Upper lobe of left lung (tissue), 6 donors: ENCODE measurements around the gene UBE2D4. TPM values are rescaled to one million over a fixed set of nuclear protein-coding genes. Genes with fewer than 3 reads are reported as not detected.

Experiments used
- ATAC-seq, 2 donors: fragments of 200-7000 bp; cut with Tn5 transposase; one replicate each; pipeline ENCODE4 v1.9.1; 2022; ENCODE audit warnings: mild to moderate bottlenecking in 2 of 2, moderate library complexity in 2 of 2; ENCODE audit not compliant: low FRiP score in 2 of 2
- DNase-seq, 2 donors: peaks; one replicate each; pipeline ENCODE4 v3.0.0-alpha.2; 2019 to 2020
- H3K27ac ChIP-seq, 4 donors: fragments of 200-600 bp; sonication (generic); one replicate each; pipeline ENCODE4 v1.5.1; 2016 to 2019
- H3K27me3 ChIP-seq, 4 donors: fragments of 200-600 bp; sonication (generic); one replicate each; pipeline ENCODE4 v1.5.1; 2017 to 2019
- H3K36me3 ChIP-seq, 4 donors: fragments of 200-600 bp; sonication (generic); one replicate each; pipeline ENCODE4 v1.5.1; 2016 to 2019
- H3K4me1 ChIP-seq, 4 donors: fragments of 200-600 bp; sonication (generic); one replicate each; pipeline ENCODE4 v1.5.1; 2018 to 2019
- H3K4me3 ChIP-seq, 4 donors: fragments of 200-600 bp; sonication (generic); one replicate each; pipeline ENCODE4 v1.5.1; 2017 to 2019; ENCODE audit warnings: mild to moderate bottlenecking in 2 of 4, moderate library complexity in 1 of 4
- H3K9me3 ChIP-seq, 4 donors: fragments of 200-600 bp; sonication (generic); one replicate each; pipeline ENCODE4 v1.5.1; 2018 to 2019
- EP300 ChIP-seq, 4 donors: sonication (generic); formaldehyde crosslinking; IDR thresholded peaks; one replicate each; pipeline ENCODE4 v1.5.1; 2017; ENCODE audit warnings: antibody characterized with exemption in 4 of 4, control low read depth in 2 of 4
- POLR2A ChIP-seq, 4 donors: fragments of 450-650 bp; IDR thresholded peaks; one replicate each; pipeline ENCODE4 v1.5.1; 2016 to 2017; ENCODE audit warnings: antibody characterized with exemption in 4 of 4, mild to moderate bottlenecking in 2 of 4
- POLR2AphosphoS5 ChIP-seq, 2 donors: sonication (generic); formaldehyde crosslinking; IDR thresholded peaks; one replicate each; pipeline ENCODE4 v1.5.1; 2017; ENCODE audit warnings: antibody characterized with exemption in 2 of 2
- WGBS, 2 donors: methylation state at CpG; one replicate each; pipeline ENCODE4 v1.1.5; 2017 to 2018; 5-methylcytosine and 5-hydroxymethylcytosine counted together
- total RNA-seq, 6 donors: library from RNA; depleted of rRNA in 4 of 6; stranded (reverse); fragments of >200 nt in 4 of 6; gene quantifications; one replicate each; pipeline versions ENCODE4 v1.1.0 to v1.2.1, GENCODE V29; 2016 to 2021
- TF ChIP-seq, protein P1 (sequence below), 6 experiments: fragments of 450-650 bp in 4 of 6; fragments of 200-600 bp in 2 of 6; sonication (generic) in 2 of 6; IDR thresholded peaks; one replicate each; pipeline ENCODE4 v1.5.1; 2016 to 2019; ENCODE audit warnings: antibody characterized with exemption in 6 of 6
- donor health status: DM: no; HTN: no; CAD: no; lungs with moderate emphysema.
- donor health status: DM: no; HTN: yes; CAD: no; lungs with severe emphysema.

Gene UBE2D4
- total RNA-seq, 6 donors from 2014 or later, result 4.9 to 24.9 (median 17.4) TPM

- ATAC-seq (peak; percentile 20 to 25), DNase-seq (no peak)
- H3K27me3 ChIP-seq, result no peaks in the 10 kb centered on the region
- H3K36me3 ChIP-seq, result peaks cover 0 to 20% (median 9%) of the 10 kb centered on the region in 4 donors
- 85 to 88% methylated on average over 13 of the region's 13 CpGs for WGBS, 2 donors
- no peak overlapping the region for H3K4me3 ChIP-seq
- no peaks in the 10 kb centered on the region for H3K4me1 ChIP-seq
- H3K9me3 ChIP-seq, result no peaks in the 10 kb centered on the region
- no peak for TF ChIP-seq POLR2AphosphoS5 (IDR thresholded peaks at IDR 0.05)
- no peak for TF ChIP-seq EP300 (IDR thresholded peaks at IDR 0.05)
- TF ChIP-seq POLR2A (IDR thresholded peaks at IDR 0.05), result no peak
- TF ChIP-seq, protein P1, sequence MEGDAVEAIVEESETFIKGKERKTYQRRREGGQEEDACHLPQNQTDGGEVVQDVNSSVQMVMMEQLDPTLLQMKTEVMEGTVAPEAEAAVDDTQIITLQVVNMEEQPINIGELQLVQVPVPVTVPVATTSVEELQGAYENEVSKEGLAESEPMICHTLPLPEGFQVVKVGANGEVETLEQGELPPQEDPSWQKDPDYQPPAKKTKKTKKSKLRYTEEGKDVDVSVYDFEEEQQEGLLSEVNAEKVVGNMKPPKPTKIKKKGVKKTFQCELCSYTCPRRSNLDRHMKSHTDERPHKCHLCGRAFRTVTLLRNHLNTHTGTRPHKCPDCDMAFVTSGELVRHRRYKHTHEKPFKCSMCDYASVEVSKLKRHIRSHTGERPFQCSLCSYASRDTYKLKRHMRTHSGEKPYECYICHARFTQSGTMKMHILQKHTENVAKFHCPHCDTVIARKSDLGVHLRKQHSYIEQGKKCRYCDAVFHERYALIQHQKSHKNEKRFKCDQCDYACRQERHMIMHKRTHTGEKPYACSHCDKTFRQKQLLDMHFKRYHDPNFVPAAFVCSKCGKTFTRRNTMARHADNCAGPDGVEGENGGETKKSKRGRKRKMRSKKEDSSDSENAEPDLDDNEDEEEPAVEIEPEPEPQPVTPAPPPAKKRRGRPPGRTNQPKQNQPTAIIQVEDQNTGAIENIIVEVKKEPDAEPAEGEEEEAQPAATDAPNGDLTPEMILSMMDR (IDR thresholded peaks at IDR 0.05), result no peak
- H3K27ac ChIP-seq, result no peak overlapping the region
Measured at GRCh38 chr7:43943417-43944187, 17.4 kb downstream of the UBE2D4 start.

DNA sequence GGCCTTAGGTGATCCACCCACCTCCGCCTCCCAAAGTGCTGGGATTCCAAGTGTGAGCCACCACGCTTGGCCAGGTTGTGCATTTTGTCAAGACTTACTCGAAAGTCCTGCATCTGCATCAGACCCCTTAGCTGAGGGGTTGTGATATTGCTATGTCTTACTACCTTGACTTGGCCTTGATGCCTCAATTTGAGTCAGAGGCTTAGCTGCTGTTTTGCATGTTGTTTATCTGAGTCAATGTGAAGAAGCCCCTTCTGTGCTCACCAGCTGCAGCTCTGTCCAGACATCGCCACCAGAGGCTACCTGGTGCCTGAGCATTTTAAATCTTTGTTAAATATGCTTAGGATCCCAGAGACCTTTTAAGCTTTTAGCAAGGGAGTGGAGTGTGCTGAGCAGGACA is 18.1 kb downstream of the UBE2D4 start:
- Histone ChIP-seq H3K27me3 (no peaks in the 10 kb centered on the region), H3K4me1 (no peaks in the 10 kb centered on the region), H3K27ac (no peak overlapping the region), H3K36me3 (peaks cover 0 to 27% (median 11%) of the 10 kb centered on the region in 4 donors), H3K9me3 (no peaks in the 10 kb centered on the region), H3K4me3 (no peak overlapping the region)
- TF ChIP-seq POLR2A (IDR thresholded peaks at IDR 0.05) (no peak), POLR2AphosphoS5 (IDR thresholded peaks at IDR 0.05) (no peak), EP300 (IDR thresholded peaks at IDR 0.05) (no peak)
- TF ChIP-seq, protein P1 (IDR thresholded peaks at IDR 0.05), result no peak
- DNase-seq, result no peak
- WGBS, 2 donors, result 88 to 99% methylated on average over 2 to 4 of the region's 4 CpGs
- ATAC-seq, result no peak

DNA sequence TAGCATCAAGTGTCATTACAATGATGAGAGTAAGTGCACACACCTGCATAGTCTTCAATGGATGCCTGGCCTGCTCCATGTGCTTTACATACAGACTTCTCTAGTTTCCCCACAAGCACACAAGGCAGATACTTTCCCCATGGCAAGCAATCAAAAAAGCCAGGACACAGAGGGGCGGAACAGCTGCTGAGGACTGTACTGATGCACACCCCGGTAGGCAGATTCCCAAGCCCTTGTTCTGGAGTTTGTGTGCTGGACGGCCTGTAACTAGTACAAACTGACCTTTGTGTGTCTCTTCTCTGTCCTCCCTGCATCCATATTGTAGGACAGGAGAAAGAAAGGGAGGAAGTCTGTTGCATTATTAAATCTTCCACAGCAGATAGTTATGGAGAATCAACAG is 25.8 kb downstream of the UBE2D4 start:
- Histone ChIP-seq H3K36me3 (peaks cover 3 to 60% (median 36%) of the 10 kb centered on the region in 4 donors), H3K9me3 (no peaks in the 10 kb centered on the region), H3K4me1 (no peaks in the 10 kb centered on the region), H3K27me3 (no peaks in the 10 kb centered on the region), H3K27ac (no peak overlapping the region), H3K4me3 (no peak overlapping the region)
- no peak for ATAC-seq
- no peak for TF ChIP-seq POLR2AphosphoS5 (IDR thresholded peaks at IDR 0.05)
- TF ChIP-seq EP300 (IDR thresholded peaks at IDR 0.05), result no peak
- TF ChIP-seq POLR2A (IDR thresholded peaks at IDR 0.05), result no peak
- TF ChIP-seq, protein P1 (IDR thresholded peaks at IDR 0.05), result no peak
- no peak for DNase-seq
- 82 to 91% methylated on average over 3 of the region's 3 CpGs for WGBS, 2 donors

DNA sequence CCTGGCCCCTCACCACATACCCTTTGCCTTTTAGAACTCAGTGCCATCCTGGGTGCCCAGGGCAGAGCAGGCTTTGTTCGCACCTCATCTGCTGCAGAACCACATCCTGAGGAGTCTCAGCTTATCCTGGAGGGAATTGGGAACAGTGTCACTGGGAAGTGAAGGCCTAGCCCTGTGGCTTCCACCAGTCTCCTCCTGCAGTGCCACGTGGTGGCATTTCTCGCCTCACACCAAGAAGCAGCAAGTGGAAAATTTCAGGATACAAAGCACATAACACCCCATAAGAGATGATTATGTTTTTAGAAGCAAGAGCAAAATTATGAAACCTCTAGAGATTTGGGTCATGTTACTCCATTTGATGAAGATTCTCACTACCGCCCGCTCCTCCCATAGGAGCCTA is 26.8 kb downstream of the UBE2D4 start:
- Histone ChIP-seq H3K27me3 (no peaks in the 10 kb centered on the region), H3K4me1 (no peaks in the 10 kb centered on the region), H3K4me3 (no peak overlapping the region), H3K9me3 (no peaks in the 10 kb centered on the region), H3K36me3 (peaks cover 3 to 55% (median 36%) of the 10 kb centered on the region in 4 donors), H3K27ac (no peak overlapping the region)
- WGBS, 2 donors, result 97 to 100% methylated on average over 5 of the region's 5 CpGs
- ATAC-seq, result no peak
- no peak for DNase-seq
- no peak for TF ChIP-seq POLR2AphosphoS5 (IDR thresholded peaks at IDR 0.05)
- TF ChIP-seq, protein P1 (IDR thresholded peaks at IDR 0.05), result no peak
- no peak for TF ChIP-seq POLR2A (IDR thresholded peaks at IDR 0.05)
- TF ChIP-seq EP300 (IDR thresholded peaks at IDR 0.05), result no peak
